GM19240 (cell line): ENCODE measurements around the gene HSD17B14.
A peak's percentile ranks its signal among the peaks of the same experiment; 100 is the strongest.
"Not testable (repeated sequence)": the region's sequence is repeated elsewhere in the genome, so short reads cannot be mapped to it uniquely, and the experiment has no call there.

Experiments used
- DNase-seq: peaks from one replicate; pipeline ENCODE4 v3.0.0; 2011; ENCODE audit warnings: low spot score; ENCODE audit not compliant: insufficient read length

Gene HSD17B14

GRCh38 chr19:48867746-48868113 lies 31.4 kb upstream of the HSD17B14 start:
- DNase-seq, result no peak

GRCh38 chr19:48867123-48867745 lies 30.9 kb upstream of the HSD17B14 start:
- DNase-seq, result no peak

GRCh38 chr19:48866692-48867091 lies 30.4 kb upstream of the HSD17B14 start:
- DNase-seq, result no peak

- DNase-seq, result no peak
These were observed 26.5 kb upstream of the HSD17B14 start for GRCh38 chr19:48862827-48863226.

GRCh38 chr19:48861313-48861712 lies 25.0 kb upstream of the HSD17B14 start:
- no peak for DNase-seq

GRCh38 chr19:48859711-48860572 lies 23.7 kb upstream of the HSD17B14 start:
- DNase-seq, result no peak

GRCh38 chr19:48858984-48859710 lies 22.9 kb upstream of the HSD17B14 start:
- no peak for DNase-seq

GRCh38 chr19:48856921-48857320 lies 20.6 kb upstream of the HSD17B14 start:
- DNase-seq, result no peak

- no peak for DNase-seq
These were observed 17.8 kb upstream of the HSD17B14 start for GRCh38 chr19:48854103-48854502.

- DNase-seq, result no peak
These were observed 17.2 kb upstream of the HSD17B14 start for GRCh38 chr19:48853483-48853882.

GRCh38 chr19:48852292-48852691 lies 16.0 kb upstream of the HSD17B14 start:
- no peak for DNase-seq

- not testable (repeated sequence) for DNase-seq
These were observed 10.4 kb upstream of the HSD17B14 start for GRCh38 chr19:48846659-48847058.

GRCh38 chr19:48845384-48845783 lies 9.1 kb upstream of the HSD17B14 start:
- no peak for DNase-seq

GRCh38 chr19:48844472-48844871 lies 8.2 kb upstream of the HSD17B14 start:
- no peak for DNase-seq

GRCh38 chr19:48842789-48843162 lies 6.5 kb upstream of the HSD17B14 start:
- no peak for DNase-seq

- DNase-seq, result no peak
These were observed 5.3 kb upstream of the HSD17B14 start for GRCh38 chr19:48841571-48841970.

GRCh38 chr19:48841047-48841446 lies 4.8 kb upstream of the HSD17B14 start:
- no peak for DNase-seq

GRCh38 chr19:48837687-48838086 lies 1.4 kb upstream of the HSD17B14 start:
- DNase-seq, result no peak

GRCh38 chr19:48837051-48837524 lies 797 bp upstream of the HSD17B14 start:
- DNase-seq, result peak; percentile 70

GRCh38 chr19:48835734-48836088 lies 580 bp downstream of the HSD17B14 start:
- peak; percentile 87 for DNase-seq

- DNase-seq, result no peak
These were observed 2.3 kb downstream of the HSD17B14 start for GRCh38 chr19:48833977-48834376.

GRCh38 chr19:48833049-48833448 lies 3.2 kb downstream of the HSD17B14 start:
- no peak for DNase-seq
